Liver (tissue), 9 donors: Measurements from ENCODE around the gene TOGARAM1. TPM values are rescaled to one million over a fixed set of nuclear protein-coding genes. Genes with fewer than 3 reads are reported as not detected.

Experiments used
- DNase-seq: peaks from one replicate; pipeline ENCODE4 v3.0.0-alpha.2; 2017; ENCODE audit warnings: low spot score
- H3K27ac ChIP-seq, 2 donors: one replicate each; pipeline ENCODE4 v1.7.0; 2013; ENCODE audit warnings: inconsistent platforms in 2 of 2, low read length in 2 of 2, control low read depth in 1 of 2, low read depth in 1 of 2, mild to moderate bottlenecking in 1 of 2
- H3K27me3 ChIP-seq, 4 donors: one replicate each; pipeline versions ENCODE4 v1.6.1 to v1.7.0; 2013; ENCODE audit warnings: low read length in 3 of 4, inconsistent platforms in 1 of 4, mild to moderate bottlenecking in 1 of 4, moderate library complexity in 1 of 4; ENCODE audit not compliant: control insufficient read depth in 4 of 4, insufficient read depth in 4 of 4
- H3K36me3 ChIP-seq, 4 donors: one replicate each; pipeline versions ENCODE4 v1.6.1 to v1.7.0; 2013; ENCODE audit warnings: low read length in 3 of 4, mild to moderate bottlenecking in 3 of 4, low read depth in 1 of 4, moderate library complexity in 1 of 4; ENCODE audit not compliant: control insufficient read depth in 4 of 4, insufficient read depth in 3 of 4
- H3K4me1 ChIP-seq, 4 donors: one replicate each; pipeline versions ENCODE4 v1.6.1 to v1.7.0; 2013; ENCODE audit warnings: low read length in 3 of 4, mild to moderate bottlenecking in 3 of 4, moderate library complexity in 1 of 4; ENCODE audit not compliant: control insufficient read depth in 4 of 4, insufficient read depth in 4 of 4
- H3K4me3 ChIP-seq, 3 donors: one replicate each; pipeline versions ENCODE4 v1.6.1 to v1.7.0; 2013; ENCODE audit warnings: low read length in 3 of 3, control low read depth in 1 of 3, low read depth in 1 of 3, mild to moderate bottlenecking in 1 of 3
- H3K9ac ChIP-seq, 2 donors: one replicate each; pipeline ENCODE4 v1.7.0; 2013; ENCODE audit warnings: low read length in 2 of 2, mild to moderate bottlenecking in 2 of 2, moderate library complexity in 2 of 2, control low read depth in 1 of 2, low read depth in 1 of 2
- H3K9me3 ChIP-seq, 4 donors: one replicate each; pipeline versions ENCODE4 v1.6.1 to v1.7.0; 2013; ENCODE audit warnings: low read length in 3 of 4; ENCODE audit not compliant: control insufficient read depth in 4 of 4
- ATF3 ChIP-seq: IDR thresholded peaks from 2 replicates; pipeline ENCODE4 v1.6.1; 2016; ENCODE audit warnings: antibody characterized with exemption
- CTCF ChIP-seq: fragments of 150-350 bp; IDR thresholded peaks from 2 replicates; pipeline ENCODE4 v1.5.1; 2017; ENCODE audit warnings: improper control_type of control experiment, low read depth, low read length; ENCODE audit not compliant: missing input control
- EGR1 ChIP-seq, 2 donors: IDR thresholded peaks; 2 replicates each; pipeline ENCODE4 v1.6.1; 2016 to 2018; ENCODE audit warnings: antibody characterized with exemption in 2 of 2, low read depth in 2 of 2
- FOXA1 ChIP-seq: IDR thresholded peaks from 2 replicates; pipeline ENCODE4 v1.6.1; 2016; ENCODE audit warnings: antibody characterized with exemption
- FOXA2 ChIP-seq: IDR thresholded peaks from 2 replicates; pipeline ENCODE4 v1.6.1; 2016; ENCODE audit warnings: antibody characterized with exemption
- GABPA ChIP-seq, 2 donors: IDR thresholded peaks in 1 of 2; conservative IDR thresholded peaks in 1 of 2; 2 replicates each; pipeline ENCODE4 v1.6.1; 2016; ENCODE audit warnings: antibody characterized with exemption in 2 of 2, mild to moderate bottlenecking in 1 of 2, moderate library complexity in 1 of 2
- HNF4A ChIP-seq, 2 donors: conservative IDR thresholded peaks; 2 replicates each; pipeline ENCODE4 v1.6.1; 2016; ENCODE audit warnings: antibody characterized with exemption in 2 of 2, mild to moderate bottlenecking in 2 of 2
- HNF4G ChIP-seq: IDR thresholded peaks from 2 replicates; pipeline ENCODE4 v1.6.1; 2016; ENCODE audit warnings: antibody characterized with exemption
- JUND ChIP-seq, 2 donors: IDR thresholded peaks; 2 replicates each; pipeline ENCODE4 v1.6.1; 2016; ENCODE audit warnings: antibody characterized with exemption in 2 of 2
- MAX ChIP-seq: IDR thresholded peaks from 2 replicates; pipeline ENCODE4 v1.6.1; 2016; ENCODE audit warnings: antibody characterized with exemption
- NR2F2 ChIP-seq: IDR thresholded peaks from 2 replicates; pipeline ENCODE4 v1.6.1; 2016; ENCODE audit warnings: antibody characterized with exemption
- RAD21 ChIP-seq, 2 donors: IDR thresholded peaks; 2 replicates each; pipeline ENCODE4 v1.6.1; 2016; ENCODE audit warnings: antibody characterized with exemption in 2 of 2, mild to moderate bottlenecking in 2 of 2
- REST ChIP-seq: IDR thresholded peaks from 2 replicates; pipeline ENCODE4 v1.6.1; 2016; ENCODE audit warnings: antibody characterized with exemption, mild to moderate bottlenecking
- RXRA ChIP-seq, 2 donors: IDR thresholded peaks; 2 replicates each; pipeline ENCODE4 v1.6.1; 2017 to 2018; ENCODE audit warnings: antibody characterized with exemption in 2 of 2, mild to moderate bottlenecking in 1 of 2
- SP1 ChIP-seq: IDR thresholded peaks from 2 replicates; pipeline ENCODE4 v1.6.1; 2018; ENCODE audit warnings: antibody characterized with exemption, mild to moderate bottlenecking
- TAF1 ChIP-seq: conservative IDR thresholded peaks from 2 replicates; pipeline ENCODE4 v1.6.1; 2016; ENCODE audit warnings: antibody characterized with exemption, mild to moderate bottlenecking
- YY1 ChIP-seq: IDR thresholded peaks from 2 replicates; pipeline ENCODE4 v1.6.1; 2016; ENCODE audit warnings: antibody characterized with exemption, mild to moderate bottlenecking
- ZBTB33 ChIP-seq: IDR thresholded peaks from 2 replicates; pipeline ENCODE4 v1.6.1; 2016; ENCODE audit warnings: antibody characterized with exemption
- WGBS: extraction: QIAGEN DNeasy Blood & Tissue Kit; methylation state at CpG from one replicate; pipeline ENCODE4 v1.1.7; 2013; 5-methylcytosine and 5-hydroxymethylcytosine counted together
- polyA plus RNA-seq, 2 donors: library from polyadenylated mRNA; stranded (reverse) in 1 of 2; unstranded in 1 of 2; fragments of 200-250 nt in 1 of 2; fragments of >200 nt in 1 of 2; fragmentation: Nextera tagmentation in 1 of 2; extraction: Ambion mirVana in 1 of 2; gene quantifications; one replicate each; pipeline versions ENCODE4 v1.2.1 to v1.2.3, GENCODE V29; 2013 to 2015
- total RNA-seq, 2 donors: library from RNA; depleted of rRNA; stranded (reverse); fragments of >200 nt; gene quantifications; one replicate each; pipeline ENCODE4 v1.2.3, GENCODE V29; 2014
- donor health status: healthy.
- donor health status: healthy.
- donor health status: healthy.
- donor health status: healthy.
- donor health status: healthy.

TOGARAM1 gene
- total and polyA plus RNA-seq, 4 donors, result 2.5 to 12.7 (median 7.5) TPM

- no peaks in the 10 kb centered on the region for H3K4me1 ChIP-seq
- no peak overlapping the region for H3K27ac ChIP-seq
- no peaks in the 10 kb centered on the region for H3K9me3 ChIP-seq
- TF ChIP-seq NR2F2 (no peak), FOXA2 (no peak), FOXA1 (no peak), HNF4A (conservative IDR thresholded peaks at IDR 0.05) (no peak), RXRA (IDR thresholded peaks at IDR 0.05) (no peak), RAD21 (IDR thresholded peaks at IDR 0.05) (no peak), MAX (no peak), ATF3 (no peak), REST (no peak), HNF4G (no peak), GABPA (IDR thresholded peaks at IDR 0.05 in 1 of 2, conservative IDR thresholded peaks at IDR 0.05 in 1 of 2) (no peak), SP1 (no peak), YY1 (no peak), EGR1 (IDR thresholded peaks at IDR 0.05; ENCODE audit: low read depth in 2 of 2) (no peak), ZBTB33 (no peak), JUND (IDR thresholded peaks at IDR 0.05) (no peak), TAF1 (no peak), CTCF (no peak)
- peaks cover 1 to 53% (median 45%) of the 10 kb centered on the region in 4 donors for H3K36me3 ChIP-seq
- H3K27me3 ChIP-seq, result no peaks in the 10 kb centered on the region
- no peak overlapping the region for H3K4me3 ChIP-seq
- WGBS, result 83% methylated on average over 3 of the region's 3 CpGs
- H3K9ac ChIP-seq, result no peak overlapping the region
- DNase-seq, result no peak
Measured at GRCh38 chr14:45114327-45114726, 152.3 kb downstream of the TOGARAM1 start.

GRCh38 chr14:45118594-45118993 is 156.6 kb downstream of the TOGARAM1 start:
- no peak overlapping the region for H3K4me3 ChIP-seq
- 94% methylated on average over 6 of the region's 6 CpGs for WGBS
- no peaks in the 10 kb centered on the region for H3K4me1 ChIP-seq
- H3K27me3 ChIP-seq, result no peaks in the 10 kb centered on the region
- H3K27ac ChIP-seq, result no peak overlapping the region
- H3K9ac ChIP-seq, result no peak overlapping the region
- peaks cover 1 to 59% (median 44%) of the 10 kb centered on the region in 4 donors for H3K36me3 ChIP-seq
- no peak for DNase-seq
- no peak for TF ChIP-seq RAD21 (IDR thresholded peaks at IDR 0.05)
- TF ChIP-seq EGR1 (IDR thresholded peaks at IDR 0.05; ENCODE audit: low read depth in 2 of 2), result no peak
- no peak for TF ChIP-seq CTCF
- no peak for TF ChIP-seq HNF4A (conservative IDR thresholded peaks at IDR 0.05)
- TF ChIP-seq ATF3, result no peak
- H3K9me3 ChIP-seq, result no peaks in the 10 kb centered on the region
